Astrocyte (in vitro differentiated cells and primary cell): Measurements from ENCODE around the gene GP5. TPM values are rescaled to one million over a fixed set of nuclear protein-coding genes. Genes with fewer than 3 reads are reported as not detected.

Experiments used
- DNase-seq: peaks from one replicate; pipeline ENCODE4 v3.0.0-alpha.2; 2010; ENCODE audit warnings: low read depth
- FAIRE-seq: peaks from 2 replicates; lab custom pipeline; 2011; peaks lifted over from hg19 to GRCh38; lab: Jason Lieb, UNC
- H2AFZ ChIP-seq: 2 replicates; pipeline ENCODE4 v1.6.0; 2012; ENCODE audit warnings: low read depth, low read length, inconsistent platforms
- H3K27ac ChIP-seq: 2 replicates; pipeline ENCODE4 v1.5.1; 2011; ENCODE audit warnings: low read depth, low read length, inconsistent platforms
- H3K27me3 ChIP-seq: 2 replicates; pipeline ENCODE4 v1.6.0; 2011; ENCODE audit warnings: low read length, inconsistent platforms; ENCODE audit not compliant: insufficient read depth
- H3K36me3 ChIP-seq: 2 replicates; pipeline ENCODE4 v1.5.1; 2011; ENCODE audit warnings: low read length, inconsistent platforms; ENCODE audit not compliant: insufficient read depth
- H3K4me1 ChIP-seq: 2 replicates; pipeline ENCODE4 v1.5.1; 2011; ENCODE audit warnings: low read length, inconsistent platforms; ENCODE audit not compliant: insufficient read depth
- H3K4me2 ChIP-seq: 2 replicates; pipeline ENCODE4 v1.6.0; 2012; ENCODE audit warnings: low read length, inconsistent platforms
- H3K4me3 ChIP-seq: 2 replicates; pipeline ENCODE4 v1.5.1; 2011; ENCODE audit warnings: low read depth, mild to moderate bottlenecking, low read length, inconsistent platforms; ENCODE audit not compliant: insufficient read depth
- H3K79me2 ChIP-seq: 2 replicates; pipeline ENCODE4 v1.6.0; 2012; ENCODE audit warnings: mild to moderate bottlenecking, low read length, inconsistent platforms; ENCODE audit not compliant: insufficient read depth
- H3K9ac ChIP-seq: 2 replicates; pipeline ENCODE4 v1.6.0; 2012; ENCODE audit warnings: mild to moderate bottlenecking, low read length, inconsistent platforms
- H3K9me3 ChIP-seq: 2 replicates; pipeline ENCODE4 v1.5.1; 2012; ENCODE audit warnings: low read depth, mild to moderate bottlenecking, low read length, inconsistent platforms; ENCODE audit not compliant: insufficient read depth
- H4K20me1 ChIP-seq: 2 replicates; pipeline ENCODE4 v1.6.0; 2012; ENCODE audit warnings: low read length, inconsistent platforms; ENCODE audit not compliant: insufficient read depth
- H3K27ac Mint-ChIP-seq: one replicate; pipeline ENCODE4 v1.8.0; 2021; ENCODE audit warnings: mild to moderate bottlenecking, mixed read lengths; ENCODE audit not compliant: unreplicated experiment
- H3K27me3 Mint-ChIP-seq: one replicate; pipeline ENCODE4 v1.8.0; 2021; ENCODE audit warnings: low read depth, mixed read lengths; ENCODE audit not compliant: unreplicated experiment
- H3K36me3 Mint-ChIP-seq: one replicate; pipeline ENCODE4 v1.8.0; 2021; ENCODE audit warnings: low read depth, mixed read lengths; ENCODE audit not compliant: unreplicated experiment
- H3K4me1 Mint-ChIP-seq: one replicate; pipeline ENCODE4 v1.8.0; 2021; ENCODE audit warnings: low read depth, mixed read lengths; ENCODE audit not compliant: unreplicated experiment
- H3K4me3 Mint-ChIP-seq: one replicate; pipeline ENCODE4 v1.8.0; 2021; ENCODE audit warnings: mild to moderate bottlenecking, moderate library complexity, mixed read lengths; ENCODE audit not compliant: unreplicated experiment
- H3K9me3 Mint-ChIP-seq: one replicate; pipeline ENCODE4 v1.8.0; 2021; ENCODE audit warnings: mild to moderate bottlenecking, mixed read lengths; ENCODE audit not compliant: unreplicated experiment
- EZH2 ChIP-seq: IDR thresholded peaks from 2 replicates; pipeline ENCODE4 v1.6.1; 2012; ENCODE audit warnings: mild to moderate bottlenecking, low read length, inconsistent platforms; ENCODE audit not compliant: insufficient read depth
- total RNA-seq: library from RNA; stranded (reverse); gene quantifications from 2 replicates; pipeline ENCODE4 v1.2.1, GENCODE V29; 2021
- TF ChIP-seq, protein P1 (sequence below): IDR thresholded peaks from 2 replicates; pipeline ENCODE4 v1.5.1; 2011; ENCODE audit warnings: low read depth, mild to moderate bottlenecking, inconsistent platforms, low read length, moderate library complexity; ENCODE audit not compliant: insufficient read depth

Gene GP5
- total RNA-seq, 1 donor from 2014 or later, result not detected

DNA sequence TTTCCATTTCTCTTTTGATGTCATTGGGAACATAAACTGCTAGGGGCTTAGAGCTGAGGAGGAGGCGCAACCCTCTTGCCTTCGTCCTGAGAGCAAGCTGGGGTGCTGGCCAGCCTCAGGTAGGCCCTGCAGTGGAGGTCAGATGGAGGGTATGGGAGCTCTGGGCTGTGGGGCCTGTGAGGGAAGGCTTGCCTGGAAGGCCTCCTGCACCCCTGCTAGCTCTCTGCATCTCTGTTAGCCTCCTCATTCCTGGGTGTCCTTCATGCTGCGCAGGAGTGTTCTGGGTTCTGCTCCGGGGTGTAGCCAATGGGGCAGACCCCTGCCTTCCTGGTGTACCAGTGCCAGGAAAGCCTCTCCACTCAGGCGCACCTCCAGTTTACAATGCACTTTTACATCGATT lies 11.8 kb downstream of the GP5 start:
- no peaks in the 10 kb centered on the region for H3K4me1 ChIP-seq
- Mint-ChIP-seq H3K9me3 (peaks cover 6% of the 10 kb centered on the region), H3K4me3 (no peak overlapping the region), H3K36me3 (no peaks in the 10 kb centered on the region), H3K27me3 (peaks cover 26% of the 10 kb centered on the region), H3K4me1 (no peaks in the 10 kb centered on the region), H3K27ac (no peak overlapping the region)
- no peaks in the 10 kb centered on the region for H4K20me1 ChIP-seq
- H3K4me3 ChIP-seq, result no peak overlapping the region
- FAIRE-seq, result no peak
- no peak overlapping the region for H3K9ac ChIP-seq
- H3K79me2 ChIP-seq, result no peaks in the 10 kb centered on the region
- H3K4me2 ChIP-seq, result no peak overlapping the region
- H3K9me3 ChIP-seq, result peaks cover 5% of the 10 kb centered on the region
- TF ChIP-seq, protein P1, sequence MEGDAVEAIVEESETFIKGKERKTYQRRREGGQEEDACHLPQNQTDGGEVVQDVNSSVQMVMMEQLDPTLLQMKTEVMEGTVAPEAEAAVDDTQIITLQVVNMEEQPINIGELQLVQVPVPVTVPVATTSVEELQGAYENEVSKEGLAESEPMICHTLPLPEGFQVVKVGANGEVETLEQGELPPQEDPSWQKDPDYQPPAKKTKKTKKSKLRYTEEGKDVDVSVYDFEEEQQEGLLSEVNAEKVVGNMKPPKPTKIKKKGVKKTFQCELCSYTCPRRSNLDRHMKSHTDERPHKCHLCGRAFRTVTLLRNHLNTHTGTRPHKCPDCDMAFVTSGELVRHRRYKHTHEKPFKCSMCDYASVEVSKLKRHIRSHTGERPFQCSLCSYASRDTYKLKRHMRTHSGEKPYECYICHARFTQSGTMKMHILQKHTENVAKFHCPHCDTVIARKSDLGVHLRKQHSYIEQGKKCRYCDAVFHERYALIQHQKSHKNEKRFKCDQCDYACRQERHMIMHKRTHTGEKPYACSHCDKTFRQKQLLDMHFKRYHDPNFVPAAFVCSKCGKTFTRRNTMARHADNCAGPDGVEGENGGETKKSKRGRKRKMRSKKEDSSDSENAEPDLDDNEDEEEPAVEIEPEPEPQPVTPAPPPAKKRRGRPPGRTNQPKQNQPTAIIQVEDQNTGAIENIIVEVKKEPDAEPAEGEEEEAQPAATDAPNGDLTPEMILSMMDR, result no peak
- no peak for TF ChIP-seq EZH2
- H2AFZ ChIP-seq, result no peak overlapping the region
- H3K36me3 ChIP-seq, result no peaks in the 10 kb centered on the region
- H3K27me3 ChIP-seq, result peaks cover 12% of the 10 kb centered on the region
- H3K27ac ChIP-seq, result no peak overlapping the region
- DNase-seq, result no peak

DNA sequence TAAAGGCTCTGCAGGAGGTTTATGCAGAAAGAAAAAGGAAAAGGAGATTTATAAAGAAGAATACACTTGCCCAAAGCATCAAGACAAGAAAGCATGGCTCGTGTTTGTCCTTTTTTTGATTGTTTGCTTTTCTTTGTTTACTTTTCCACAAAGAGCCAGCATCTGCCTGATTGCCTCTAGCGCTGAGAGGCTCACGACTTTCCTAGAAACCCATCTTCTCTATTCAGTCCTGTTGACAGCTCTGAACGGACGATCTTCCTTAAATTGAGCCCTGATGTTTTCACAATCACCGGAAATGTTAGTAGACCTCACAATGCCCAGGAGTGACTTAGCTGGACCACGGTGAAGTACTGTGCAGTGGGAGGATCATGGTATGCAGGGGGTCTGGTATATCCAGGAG lies 12.4 kb downstream of the GP5 start:
- Histone ChIP-seq H4K20me1 (no peaks in the 10 kb centered on the region), H3K4me1 (no peaks in the 10 kb centered on the region), H3K4me3 (no peak overlapping the region), H3K36me3 (no peaks in the 10 kb centered on the region), H3K4me2 (no peak overlapping the region), H3K27me3 (peaks cover 12% of the 10 kb centered on the region), H3K9ac (no peak overlapping the region), H3K79me2 (no peaks in the 10 kb centered on the region), H3K9me3 (peaks cover 5% of the 10 kb centered on the region), H2AFZ (no peak overlapping the region), H3K27ac (no peak overlapping the region)
- Mint-ChIP-seq H3K36me3 (no peaks in the 10 kb centered on the region), H3K27me3 (peaks cover 26% of the 10 kb centered on the region), H3K4me3 (no peak overlapping the region), H3K9me3 (peaks cover 6% of the 10 kb centered on the region), H3K27ac (no peak overlapping the region), H3K4me1 (no peaks in the 10 kb centered on the region)
- TF ChIP-seq, protein P1, result no peak
- FAIRE-seq, result no peak
- DNase-seq, result no peak

DNA sequence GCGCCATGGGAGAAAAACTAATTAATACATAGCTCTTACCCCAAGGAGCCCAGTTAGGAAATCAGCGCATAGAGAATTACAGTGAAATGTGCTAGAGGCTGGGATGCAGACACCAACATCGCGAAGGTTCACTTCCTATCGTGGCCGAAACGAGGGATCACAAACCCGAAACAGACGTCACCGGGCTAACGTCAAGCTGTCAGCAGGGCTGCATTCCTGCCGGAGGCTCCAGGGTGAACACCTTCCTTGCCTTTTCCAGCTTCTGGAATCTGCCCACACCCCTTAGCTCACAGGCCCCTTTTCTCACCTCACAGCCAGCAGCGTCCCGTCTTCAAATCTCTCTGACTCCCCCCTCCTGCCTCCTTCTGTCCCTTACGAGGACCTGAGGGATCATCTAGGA lies 13.0 kb downstream of the GP5 start:
- no peaks in the 10 kb centered on the region for H3K36me3 ChIP-seq
- FAIRE-seq (no peak), DNase-seq (no peak)
- H3K36me3 Mint-ChIP-seq, result no peaks in the 10 kb centered on the region
- no peak overlapping the region for H3K9ac ChIP-seq
- H3K27ac ChIP-seq, result no peak overlapping the region
- H3K9me3 Mint-ChIP-seq, result peaks cover 6% of the 10 kb centered on the region
- H4K20me1 ChIP-seq, result no peaks in the 10 kb centered on the region
- no peak overlapping the region for H3K27ac Mint-ChIP-seq
- H3K4me1 ChIP-seq, result no peaks in the 10 kb centered on the region
- H3K79me2 ChIP-seq, result no peaks in the 10 kb centered on the region
- peaks cover 5% of the 10 kb centered on the region for H3K9me3 ChIP-seq
- TF ChIP-seq, protein P1, result no peak
- no peak for TF ChIP-seq EZH2
- H3K4me3 Mint-ChIP-seq, result no peak overlapping the region
- no peaks in the 10 kb centered on the region for H3K4me1 Mint-ChIP-seq
- peaks cover 26% of the 10 kb centered on the region for H3K27me3 Mint-ChIP-seq
- H3K4me3 ChIP-seq, result no peak overlapping the region
- H3K4me2 ChIP-seq, result no peak overlapping the region
- H3K27me3 ChIP-seq, result peaks cover 12% of the 10 kb centered on the region
- H2AFZ ChIP-seq, result no peak overlapping the region
